ENCODE measurements around the gene PRR22.
"Not testable (repeated sequence)": the region's sequence is repeated elsewhere in the genome, so short reads cannot be mapped to it uniquely, and the experiment has no call there.

PRR22 gene

DNA sequence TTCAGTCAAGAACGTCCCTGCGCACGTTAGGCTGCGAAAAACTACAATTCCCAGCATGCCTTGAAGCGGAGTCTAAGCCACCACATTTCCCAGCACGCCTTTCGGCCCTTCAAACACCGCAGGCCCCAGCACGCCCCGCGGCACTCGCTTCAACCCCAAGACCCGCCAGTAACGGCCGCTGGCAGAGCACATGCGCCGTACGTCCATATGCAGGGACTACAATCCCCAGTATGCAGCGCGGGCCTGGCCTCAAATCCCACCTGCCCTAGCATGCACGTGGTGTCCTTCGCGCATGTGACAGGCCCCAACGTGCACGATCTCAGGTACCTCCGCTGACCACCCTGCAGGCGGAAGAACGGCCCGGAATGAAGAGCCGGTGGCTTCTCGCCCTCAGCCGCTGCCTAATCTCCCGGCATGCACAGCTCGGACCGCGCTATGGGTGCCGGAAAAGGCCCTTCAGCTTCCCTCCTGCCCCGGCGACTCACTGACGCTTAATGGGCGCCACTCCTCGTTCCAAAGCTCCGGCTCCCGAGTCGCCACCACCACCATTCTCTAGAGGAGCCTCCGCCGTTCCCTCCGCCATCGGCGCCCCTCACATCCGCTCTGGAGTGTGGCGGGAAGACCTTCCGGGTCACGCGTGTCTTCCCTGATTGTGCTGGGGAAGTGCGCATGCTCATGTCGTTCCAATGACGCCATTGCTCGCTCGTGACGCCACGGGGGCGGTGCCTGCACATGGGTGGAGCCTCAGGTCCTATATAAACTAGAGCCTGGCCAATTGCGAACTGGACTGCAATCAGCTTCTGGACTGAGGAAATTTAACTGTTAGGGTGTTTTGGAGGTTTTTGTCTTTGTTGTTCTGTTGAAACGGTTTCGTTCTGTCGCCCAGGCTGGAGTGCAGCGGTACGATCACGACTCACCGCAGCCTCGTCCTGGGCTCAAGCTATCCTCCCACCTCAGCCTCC, 6.3 kb upstream of the PRR22 start, which contains the start of gene DUS3L:
Gene DUS3L, minus strand, starts transcription at position 605 of the 962 bp plus-strand sequence. Its CDS starts 22 bp downstream, at position 583.
- DNase-seq (ENCODE audit: low read depth) = peak; percentile 91

DNA sequence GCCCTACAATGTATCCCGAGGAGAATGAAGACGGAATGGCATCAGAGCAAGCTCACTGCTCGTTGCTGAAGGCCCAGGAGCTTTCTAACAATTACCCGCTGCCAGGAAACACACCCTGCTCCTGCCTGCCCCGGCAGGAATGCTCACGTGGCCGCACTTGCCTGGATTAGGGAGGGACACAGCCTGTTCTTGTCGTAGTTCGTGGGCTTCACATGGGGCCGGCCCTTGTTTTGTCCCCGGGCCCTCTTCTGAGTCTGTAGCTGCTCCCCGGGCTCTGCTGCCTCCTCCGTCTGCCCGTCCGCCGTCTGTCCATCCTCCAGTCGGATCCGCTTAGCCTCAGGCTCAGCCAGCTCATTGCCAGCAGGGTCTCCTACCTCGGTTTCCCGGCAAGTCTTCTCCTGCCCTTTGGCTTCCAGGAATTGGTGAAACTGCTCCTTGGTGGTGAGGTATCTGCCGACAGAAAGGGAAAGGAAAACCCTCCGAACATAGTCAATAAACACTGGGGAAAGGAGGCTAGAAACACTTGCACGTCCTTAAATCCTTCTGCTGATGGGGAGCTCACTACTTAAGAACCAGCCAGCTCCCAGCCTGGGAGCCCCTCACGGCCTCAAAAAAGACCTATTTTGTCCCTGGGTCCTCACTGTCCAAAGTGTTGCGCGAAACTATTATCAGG, 5.5 kb upstream of the PRR22 start:
- DNase-seq (ENCODE audit: low read depth) = no peak

DNA sequence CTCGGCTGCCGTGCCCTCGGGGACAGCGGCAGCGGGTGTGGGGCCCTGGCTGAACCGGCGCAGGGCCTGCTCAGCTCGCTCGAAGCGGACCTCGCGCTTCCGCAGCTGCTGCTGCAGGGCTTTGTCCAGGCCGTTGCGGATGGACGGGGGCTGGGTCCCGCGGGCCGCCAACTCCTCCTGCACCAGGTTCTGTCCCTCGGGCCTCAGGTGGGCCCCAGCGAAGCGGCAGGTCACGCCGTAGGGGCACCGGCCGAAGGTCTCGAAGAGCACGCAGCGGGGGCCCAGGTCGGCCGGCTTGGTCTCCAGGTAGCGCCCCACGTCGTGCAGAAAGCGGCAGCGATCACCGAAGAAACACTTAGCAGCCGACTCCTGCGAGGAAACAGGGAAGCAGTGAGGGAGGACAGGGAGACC, 4.8 kb upstream of the PRR22 start:
- no peak for DNase-seq (ENCODE audit: low read depth)

DNA sequence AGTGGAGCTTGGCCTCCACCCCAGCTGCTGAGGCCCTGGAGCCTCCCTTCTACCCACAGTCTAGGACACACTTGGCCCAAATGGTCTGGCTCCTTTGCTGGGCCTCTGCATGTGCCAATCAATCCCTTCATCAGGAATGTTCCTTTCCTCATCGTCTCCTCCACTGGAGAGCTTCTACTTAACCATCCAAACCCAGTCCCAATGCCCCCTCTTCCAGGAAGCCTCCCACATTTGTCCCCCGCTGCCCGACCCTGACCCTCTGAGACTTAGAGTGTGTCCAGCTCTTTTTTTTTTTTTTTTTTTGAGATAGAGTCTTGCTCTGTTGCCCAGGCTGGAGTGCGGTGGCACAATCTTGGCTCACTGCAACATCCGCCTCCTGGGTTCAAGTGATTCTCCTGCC, 3.9 kb upstream of the PRR22 start:
- DNase-seq (ENCODE audit: low read depth) = no peak

DNA sequence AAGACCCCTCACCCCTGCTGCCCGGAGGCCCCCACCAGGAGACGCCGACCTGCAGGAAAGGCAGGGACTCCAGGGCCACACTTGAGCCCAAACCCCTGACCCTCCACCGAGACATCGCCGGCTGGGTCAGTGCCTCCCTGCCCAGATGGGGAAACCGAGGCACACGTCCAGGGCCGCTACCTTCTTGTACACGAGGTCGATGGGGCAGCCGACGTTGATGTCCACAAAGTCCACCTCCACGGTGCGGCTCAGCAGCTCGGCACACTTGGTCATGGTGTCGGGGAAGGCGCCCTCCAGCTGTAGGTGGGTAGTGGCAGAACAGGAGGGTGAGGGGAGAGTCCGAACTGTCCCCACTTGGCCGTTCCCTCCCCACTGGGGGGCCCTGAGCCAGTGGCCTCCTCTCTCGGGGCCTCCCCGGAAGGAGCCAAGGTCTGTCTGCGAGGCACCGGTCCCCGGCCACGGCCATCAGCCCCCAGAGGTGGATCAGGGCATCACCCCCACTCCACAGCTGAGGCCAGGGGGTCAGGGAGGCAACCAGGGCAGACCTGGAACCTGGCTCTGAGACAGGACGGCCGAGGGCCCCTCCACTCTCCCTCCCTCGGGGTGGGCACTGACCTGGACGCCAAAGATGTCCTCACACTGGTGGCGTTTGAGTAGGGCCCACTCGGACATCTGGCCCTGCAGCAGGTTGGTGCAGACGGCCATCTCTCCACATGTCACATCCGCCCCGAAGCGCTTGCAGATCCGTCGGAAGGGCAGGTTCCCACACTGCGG, 3.0 kb upstream of the PRR22 start:
- no peak for DNase-seq (ENCODE audit: low read depth)

DNA sequence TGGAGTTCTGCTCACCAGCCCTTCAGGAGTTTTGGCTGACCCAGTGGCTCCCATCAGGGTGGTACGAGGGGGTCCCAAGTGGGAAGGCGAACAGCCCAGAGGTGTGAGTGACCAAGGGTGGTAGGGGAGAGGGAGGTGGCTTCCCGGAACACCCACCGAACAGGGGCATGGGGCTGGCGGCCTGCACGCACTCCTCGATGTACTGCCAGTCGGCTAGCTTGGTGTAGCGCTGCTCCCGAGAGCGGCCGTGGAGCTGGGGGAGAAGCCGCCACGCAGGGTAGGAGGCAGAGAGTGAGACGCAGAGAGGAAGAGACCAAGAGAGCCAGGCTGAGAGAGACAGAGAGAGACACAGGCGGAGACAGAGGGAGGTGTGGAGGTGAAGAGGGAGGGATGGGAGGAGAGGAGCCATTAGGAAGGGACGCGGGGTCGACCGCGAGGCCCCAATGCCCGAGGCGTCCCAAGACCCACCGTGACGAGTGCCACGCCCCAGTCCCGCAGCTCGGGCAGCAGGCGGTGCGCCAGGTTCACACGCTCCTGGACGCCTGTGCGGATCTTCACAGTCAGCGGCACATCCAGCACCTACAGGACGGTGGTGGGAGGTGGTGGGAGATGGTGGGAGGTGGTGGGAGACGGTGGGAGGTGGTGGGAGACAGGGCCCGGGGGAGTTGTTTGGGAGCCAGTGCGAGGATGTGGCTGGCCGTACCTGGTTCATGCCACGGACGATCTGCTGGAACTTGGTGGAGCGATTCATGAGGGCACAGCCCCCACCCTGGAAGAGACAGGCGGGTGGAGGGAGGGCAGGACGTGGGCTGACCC, 2.3 kb upstream of the PRR22 start:
- DNase-seq (ENCODE audit: low read depth) = no peak

DNA sequence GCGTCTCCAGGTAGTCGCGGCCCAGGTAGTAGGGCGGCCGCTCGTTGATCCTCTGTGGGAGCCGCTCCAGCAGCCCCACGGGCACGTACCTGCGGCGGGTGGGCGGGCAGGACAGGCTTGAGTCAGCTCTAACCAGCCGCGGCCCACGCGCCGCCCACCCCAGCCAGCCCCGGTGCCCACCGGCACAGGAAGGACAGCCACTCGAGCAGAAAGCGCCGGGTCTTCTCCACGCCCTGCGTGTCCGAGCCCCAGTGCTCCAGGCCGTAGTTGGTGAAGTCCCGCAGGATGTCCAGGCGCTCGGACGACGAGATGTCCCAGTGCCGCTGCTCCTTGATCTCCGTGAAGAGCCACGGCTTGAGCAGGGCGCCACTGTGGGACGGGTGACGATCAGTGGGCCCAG, 877 bp upstream of the PRR22 start:
- DNase-seq (ENCODE audit: low read depth) = no peak

DNA sequence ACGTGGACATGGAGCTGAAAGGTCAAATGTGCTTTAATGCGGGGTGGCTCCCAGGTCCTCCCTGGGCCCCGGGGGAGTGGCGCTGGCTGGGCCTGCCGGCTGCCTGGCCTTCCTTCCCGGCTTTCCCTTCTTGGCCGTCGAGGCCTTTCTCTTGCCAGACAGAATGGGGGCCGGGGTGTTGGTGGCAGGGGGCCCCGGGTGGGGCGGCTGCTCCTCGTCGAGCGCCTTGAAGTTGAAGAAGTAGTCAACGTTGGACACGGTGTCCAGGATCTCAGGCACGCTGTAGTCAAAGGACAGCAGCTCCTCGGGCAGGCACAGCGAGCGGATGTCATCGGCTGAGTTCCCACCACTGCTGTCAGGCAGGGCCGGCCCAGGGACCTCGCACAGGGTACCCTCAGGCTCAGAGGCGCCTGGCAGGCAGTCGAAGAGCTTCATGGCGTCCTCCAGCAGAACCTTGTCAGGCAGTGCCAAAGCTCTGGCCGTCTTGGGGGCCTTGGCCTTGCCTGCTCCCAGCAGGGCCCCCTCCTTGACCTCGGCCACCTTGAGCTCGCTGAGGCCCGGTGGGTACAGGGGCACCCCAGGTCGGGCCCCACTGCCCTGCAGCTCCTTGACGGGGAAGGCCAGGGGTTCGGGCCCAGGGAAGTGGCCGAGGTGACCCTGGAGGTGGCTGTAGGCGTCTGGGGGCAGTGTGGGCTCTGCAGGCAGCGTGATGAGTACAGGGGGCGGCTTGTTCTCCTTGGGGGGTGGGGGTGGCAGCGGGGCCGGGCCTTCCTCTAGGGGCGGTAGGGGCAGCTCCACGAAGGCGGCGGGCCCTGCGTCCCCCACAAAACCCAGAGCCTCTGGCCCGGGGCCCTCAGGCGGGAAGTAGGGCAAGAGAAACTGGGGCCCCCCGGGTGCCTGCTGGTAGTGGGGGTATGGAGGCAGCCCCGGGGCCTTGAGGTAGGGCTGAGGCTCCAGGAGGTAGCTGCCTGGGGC, 1.3 kb downstream of the PRR22 start:
- DNase-seq (ENCODE audit: low read depth) = no peak

DNA sequence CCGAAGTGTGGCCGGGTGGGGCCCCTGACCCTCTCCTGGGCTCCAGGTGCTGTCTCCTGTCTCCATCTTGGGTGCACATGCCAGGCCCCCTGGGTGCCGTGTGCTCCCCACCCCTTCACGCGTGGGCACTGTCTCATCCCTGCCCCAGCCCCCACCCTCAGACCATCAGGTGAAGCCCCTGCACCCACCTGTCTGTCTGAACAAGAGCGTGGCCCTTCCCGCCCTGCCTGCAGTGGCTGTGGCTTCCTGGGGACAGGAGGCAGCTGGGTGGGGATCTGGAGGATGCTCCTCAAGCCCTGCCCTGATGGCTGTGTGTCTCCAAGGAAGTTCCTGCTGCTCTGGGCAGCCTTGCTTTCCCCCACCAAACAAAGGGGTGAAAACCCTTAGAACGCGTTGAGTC, 2.2 kb downstream of the PRR22 start:
- no peak for DNase-seq (ENCODE audit: low read depth)

DNA sequence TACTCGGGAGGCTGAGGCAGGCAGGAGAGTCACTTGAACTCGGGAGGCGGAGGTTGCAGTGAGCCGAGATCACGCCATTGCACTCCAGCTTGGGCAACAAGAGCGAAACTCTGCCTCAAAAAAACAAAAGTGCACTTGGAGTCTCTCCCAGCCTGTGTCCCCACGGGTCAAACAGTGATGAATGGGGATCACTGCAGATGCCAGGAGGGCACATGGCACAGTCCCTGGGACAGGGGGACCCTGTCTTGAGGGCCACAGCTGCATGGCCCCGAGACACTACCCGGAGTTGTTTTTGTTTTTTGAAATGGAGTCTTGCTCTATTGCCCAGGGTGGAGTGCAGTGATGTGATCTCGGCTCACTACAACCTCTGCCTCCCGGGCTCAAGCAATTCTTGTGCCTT, 3.6 kb downstream of the PRR22 start:
- not testable (repeated sequence) for DNase-seq (ENCODE audit: low read depth)

DNA sequence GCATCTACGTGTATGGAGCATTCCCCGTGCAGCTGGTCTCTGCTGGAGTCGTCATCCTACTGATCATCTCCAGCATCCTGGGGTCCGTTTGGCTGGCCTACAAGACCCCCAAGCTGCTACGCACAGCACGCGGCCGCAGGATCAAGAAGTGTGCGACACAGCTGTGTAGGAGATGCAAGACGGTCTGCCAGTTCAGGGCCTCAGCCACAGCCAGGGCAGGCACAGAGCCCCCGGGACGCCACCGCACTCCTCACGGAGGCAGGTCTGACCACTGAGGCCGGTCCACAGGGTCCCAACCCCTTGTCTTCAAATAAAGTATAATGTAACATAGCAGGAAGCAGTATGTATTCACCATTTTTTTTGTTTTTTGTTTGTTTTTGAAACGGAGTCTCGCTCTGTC, 6.1 kb downstream of the PRR22 start:
- no peak for DNase-seq (ENCODE audit: low read depth)

DNA sequence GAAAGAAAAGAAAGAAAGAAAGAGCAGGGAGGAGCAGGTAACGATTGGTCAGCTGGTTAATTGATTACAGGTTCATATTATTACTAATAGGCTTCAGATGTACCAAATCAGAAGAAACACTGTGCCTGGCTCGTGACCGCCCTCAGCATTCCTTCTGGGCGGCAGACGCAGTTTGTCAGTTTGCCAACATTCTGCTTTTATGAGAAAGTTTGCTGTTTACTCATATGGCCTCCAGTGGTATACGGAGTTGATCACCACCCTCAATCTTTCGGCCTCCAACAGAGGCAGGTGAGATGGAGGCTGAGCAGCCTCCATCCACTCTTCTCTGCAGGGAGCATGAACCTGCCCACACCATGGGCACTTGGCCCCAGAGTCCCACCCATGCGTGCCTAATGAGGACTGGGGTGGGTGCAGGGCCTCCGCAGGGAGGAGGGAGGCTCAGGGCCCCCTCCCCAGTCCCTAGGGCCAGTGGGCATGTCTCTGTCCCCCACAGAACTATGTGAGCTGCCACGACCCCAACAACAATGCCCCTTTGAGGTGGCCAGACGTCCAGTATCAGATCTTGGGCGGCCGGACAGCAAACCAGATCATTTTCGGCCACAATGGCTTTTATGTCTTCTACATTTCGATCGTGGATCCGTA, 8.8 kb downstream of the PRR22 start:
- no peak for DNase-seq (ENCODE audit: low read depth)

DNA sequence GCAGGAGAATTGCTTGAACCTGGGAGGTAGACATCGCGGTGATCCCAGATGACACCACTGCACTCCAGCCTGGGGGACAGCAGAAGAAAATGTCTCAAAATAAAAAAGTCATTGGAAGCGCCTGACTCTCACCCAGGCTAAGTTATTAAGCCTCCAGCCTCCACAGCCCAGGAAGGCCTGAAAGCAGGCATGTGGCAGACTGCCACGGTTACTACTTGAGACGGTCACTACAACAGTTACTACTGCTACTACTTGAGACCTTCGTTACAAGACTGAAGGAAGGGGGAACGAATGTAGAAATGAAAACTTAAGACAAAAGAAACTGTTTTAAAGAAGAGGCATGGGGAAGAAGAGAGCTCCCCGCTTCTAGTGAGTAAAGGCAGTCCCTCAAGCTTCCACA, 9.6 kb downstream of the PRR22 start:
- DNase-seq (ENCODE audit: low read depth) = no peak

DNA sequence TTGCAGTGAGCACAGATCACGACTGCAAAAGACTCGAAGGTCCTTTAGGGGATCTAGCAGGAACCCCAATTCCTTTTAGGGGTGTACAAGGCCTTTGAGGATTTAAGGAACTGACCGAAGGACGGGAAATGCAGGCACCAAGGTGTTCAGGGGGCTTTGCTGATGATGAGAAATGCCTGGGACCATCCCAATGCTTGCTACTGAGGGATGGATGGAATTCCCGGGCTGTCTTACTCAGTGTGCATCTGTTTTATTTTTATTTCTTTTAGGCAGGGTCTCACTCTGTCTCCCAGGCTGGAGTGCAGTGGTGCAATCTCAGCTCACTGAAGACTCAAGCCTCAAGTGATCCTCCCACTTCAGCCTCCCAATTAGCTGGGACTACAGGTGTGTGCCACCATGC, 11.3 kb downstream of the PRR22 start:
- no peak for DNase-seq (ENCODE audit: low read depth)

DNA sequence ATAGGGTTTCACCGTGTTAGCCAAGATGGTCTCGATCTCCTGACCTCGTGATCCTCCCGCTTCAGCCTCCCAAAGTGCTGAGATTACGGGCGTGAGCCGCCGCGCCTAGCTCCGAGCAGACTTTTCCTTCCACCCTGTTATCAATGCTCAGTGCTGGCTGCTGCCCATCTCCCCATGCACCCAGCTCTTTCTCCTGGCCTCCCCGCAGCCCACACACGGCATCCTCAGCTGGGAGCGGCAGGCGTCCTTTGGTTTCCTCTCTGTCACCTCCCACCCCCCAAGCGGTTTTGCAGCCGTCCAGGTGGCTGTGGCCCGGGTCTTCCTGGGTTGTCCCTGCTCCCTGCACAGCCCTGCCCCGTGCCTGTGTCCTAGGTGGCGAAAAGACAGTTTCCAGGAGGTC, 12.1 kb downstream of the PRR22 start:
- DNase-seq (ENCODE audit: low read depth) = no peak

DNA sequence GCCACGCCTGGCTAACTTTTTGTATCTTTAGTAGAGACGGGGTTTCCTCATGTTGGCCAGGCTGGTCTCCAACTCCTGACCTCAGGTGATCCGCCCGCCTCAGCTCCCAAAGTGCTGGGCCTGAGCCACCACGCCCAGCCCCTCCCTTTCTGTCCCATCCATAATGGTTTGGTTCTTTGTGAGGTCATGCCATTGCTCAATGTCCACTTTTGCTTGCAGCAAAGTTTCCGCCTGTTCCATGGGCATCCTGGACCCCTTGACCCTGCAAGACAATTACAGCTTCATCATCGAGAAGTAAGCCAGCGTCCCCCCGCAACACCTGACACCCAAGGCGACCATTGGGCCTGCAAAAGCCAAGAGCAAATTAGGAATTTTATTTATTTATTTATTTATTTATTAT, 16.6 kb downstream of the PRR22 start:
- no peak for DNase-seq (ENCODE audit: low read depth)

DNA sequence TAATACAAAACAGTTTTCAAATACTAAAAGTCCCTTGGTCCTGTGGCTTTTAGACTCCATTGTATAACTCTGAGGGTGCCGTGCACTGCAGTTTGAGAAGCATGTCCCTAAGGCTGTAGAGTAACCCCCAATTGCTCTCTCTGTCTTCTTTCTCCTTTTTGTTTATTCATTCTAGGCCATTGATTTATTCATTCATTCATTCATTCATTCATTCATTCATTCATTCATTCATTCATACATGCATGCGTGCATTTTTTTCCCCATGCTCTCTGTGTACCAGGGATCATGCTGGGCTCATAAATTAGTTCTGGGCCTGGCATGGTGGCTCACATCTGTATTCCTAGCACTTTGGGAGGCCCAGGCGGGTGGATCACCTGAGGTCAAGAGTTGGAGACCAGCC, 19.3 kb downstream of the PRR22 start:
- DNase-seq (ENCODE audit: low read depth) = no peak

DNA sequence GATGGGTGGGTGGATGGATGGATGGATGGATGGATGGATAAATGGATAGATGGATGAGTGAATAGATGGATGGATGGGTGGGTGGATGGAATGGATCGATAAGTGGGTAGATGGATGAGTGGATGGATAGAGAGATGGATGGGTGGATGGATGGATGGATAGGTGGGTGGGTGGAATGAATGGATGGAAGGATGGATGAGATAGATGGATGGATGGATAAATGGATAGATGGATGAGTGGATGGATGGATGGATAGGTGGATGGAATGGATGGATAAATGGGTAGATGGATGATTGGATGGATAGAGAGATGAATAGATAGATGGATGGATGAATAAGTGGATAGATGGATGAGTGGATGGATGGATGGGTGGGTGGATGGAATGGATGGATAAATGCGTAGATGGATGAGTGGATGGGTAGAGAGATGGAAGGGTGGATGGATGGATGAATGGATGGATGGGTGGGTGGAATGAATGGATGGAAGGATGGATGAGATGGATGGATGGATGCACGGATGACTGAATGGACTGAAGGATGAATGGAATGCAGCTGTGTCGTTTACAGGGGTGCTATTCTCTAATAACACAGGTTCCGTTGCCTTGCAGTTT, 21.8 kb downstream of the PRR22 start:
- no peak for DNase-seq (ENCODE audit: low read depth)

DNA sequence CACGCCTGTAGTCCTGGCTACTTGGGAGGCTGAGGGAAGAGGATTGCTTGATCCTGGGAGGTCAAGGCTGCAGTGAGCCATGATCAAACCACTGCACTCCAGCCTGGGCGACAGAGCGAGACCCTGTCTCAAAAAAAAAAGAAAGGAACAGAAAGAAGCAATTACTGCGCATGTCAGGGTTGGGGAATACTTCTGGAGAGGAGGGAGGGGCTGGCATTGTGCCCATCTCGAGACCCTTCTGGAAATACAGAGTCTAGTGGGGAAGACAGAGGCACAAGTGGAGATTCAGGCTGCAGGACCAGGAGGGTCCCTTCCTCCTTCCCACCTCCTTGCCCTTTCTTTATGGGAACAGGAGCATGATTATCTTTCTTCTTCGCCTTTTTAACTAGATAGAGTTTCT, 30.8 kb downstream of the PRR22 start:
- DNase-seq (ENCODE audit: low read depth) = no peak

DNA sequence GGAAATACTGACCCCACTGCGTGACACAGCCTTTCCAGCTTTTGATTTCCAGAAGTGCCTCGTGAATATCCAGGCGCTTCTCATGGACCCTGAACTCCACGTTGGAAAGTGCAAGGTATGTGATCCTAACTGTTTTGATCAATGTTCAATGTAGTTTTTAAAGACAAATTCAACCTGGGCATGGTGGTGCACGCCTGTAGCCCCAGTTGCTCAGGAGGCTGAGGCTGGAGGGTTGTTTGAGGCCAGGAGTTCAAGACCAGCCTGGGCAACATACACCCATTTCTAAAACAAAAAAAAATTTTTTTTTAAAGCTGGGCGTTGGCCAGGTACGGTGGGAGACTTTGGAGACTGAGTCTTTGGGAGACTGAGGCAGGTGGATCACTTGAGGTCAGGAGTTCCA, 32.8 kb downstream of the PRR22 start:
- DNase-seq (ENCODE audit: low read depth) = no peak
